Duodenal mucosa (tissue), 2 donors: ENCODE data around the gene LAMB1.
A peak's percentile ranks its signal among the peaks of the same experiment; 100 is the strongest.

Source experiments
- H3K27ac ChIP-seq: one replicate; pipeline ENCODE4 v1.7.0; 2013; ENCODE audit warnings: low read depth, low read length
- H3K27me3 ChIP-seq, 2 donors: one replicate each; pipeline ENCODE4 v1.7.0; 2013; ENCODE audit warnings: low read length in 2 of 2, control low read depth in 1 of 2; ENCODE audit not compliant: insufficient read depth in 2 of 2, control insufficient read depth in 1 of 2
- H3K36me3 ChIP-seq, 2 donors: one replicate each; pipeline ENCODE4 v1.7.0; 2013; ENCODE audit warnings: low read length in 2 of 2, control low read depth in 1 of 2; ENCODE audit not compliant: insufficient read depth in 2 of 2, control insufficient read depth in 1 of 2
- H3K4me1 ChIP-seq, 2 donors: one replicate each; pipeline ENCODE4 v1.7.0; 2013; ENCODE audit warnings: low read length in 2 of 2, control low read depth in 1 of 2; ENCODE audit not compliant: insufficient read depth in 2 of 2, control insufficient read depth in 1 of 2
- H3K4me3 ChIP-seq, 2 donors: one replicate each; pipeline ENCODE4 v1.7.0; 2013; ENCODE audit warnings: low read length in 2 of 2, low read depth in 1 of 2
- H3K9ac ChIP-seq, 2 donors: one replicate each; pipeline ENCODE4 v1.7.0; 2013; ENCODE audit warnings: low read length in 2 of 2, low read depth in 1 of 2
- H3K9me3 ChIP-seq, 2 donors: one replicate each; pipeline ENCODE4 v1.7.0; 2013; ENCODE audit warnings: low read length in 2 of 2, control low read depth in 1 of 2; ENCODE audit not compliant: control insufficient read depth in 1 of 2

Gene LAMB1

GRCh38 chr7:108002726-108003598 is at the start of gene LAMB1:
Gene LAMB1, minus strand, starts transcription at chr7:108003161. Its CDS starts 276 bp downstream, at chr7:108002885.
- peak within 1 kb of the TSS; percentile 62 for H3K27ac ChIP-seq
- peak within 1 kb of the TSS; percentile 86 to 87 for H3K4me3 ChIP-seq
- H3K4me1 ChIP-seq: peaks cover 52 to 60% of the 10 kb centered on the region in 2 donors
- H3K9me3 ChIP-seq: no peaks in the 10 kb centered on the region
- peaks cover 0 to 4% of the 10 kb centered on the region in 2 donors for H3K27me3 ChIP-seq
- H3K9ac ChIP-seq: peak within 1 kb of the TSS; percentile 67 to 87
- H3K36me3 ChIP-seq: no peaks in the 10 kb centered on the region

- no peak overlapping the region for H3K9ac ChIP-seq
- H3K9me3 ChIP-seq: no peaks in the 10 kb centered on the region
- H3K27me3 ChIP-seq: no peaks in the 10 kb centered on the region
- no peak overlapping the region for H3K27ac ChIP-seq
- no peaks in the 10 kb centered on the region for H3K36me3 ChIP-seq
- H3K4me3 ChIP-seq: no peak overlapping the region
- no peaks in the 10 kb centered on the region for H3K4me1 ChIP-seq
Observed at GRCh38 chr7:108051454-108051853, 48.5 kb upstream of the LAMB1 start.

- Histone ChIP-seq H3K4me1 (no peaks in the 10 kb centered on the region), H3K27ac (no peak overlapping the region), H3K27me3 (no peaks in the 10 kb centered on the region), H3K4me3 (no peak overlapping the region), H3K9ac (no peak overlapping the region), H3K36me3 (no peaks in the 10 kb centered on the region), H3K9me3 (no peaks in the 10 kb centered on the region)
Observed at GRCh38 chr7:108049962-108050361, 47.0 kb upstream of the LAMB1 start.

GRCh38 chr7:108048422-108048821 is 45.5 kb upstream of the LAMB1 start:
- no peaks in the 10 kb centered on the region for H3K27me3 ChIP-seq
- no peaks in the 10 kb centered on the region for H3K4me1 ChIP-seq
- H3K36me3 ChIP-seq: no peaks in the 10 kb centered on the region
- no peak overlapping the region for H3K9ac ChIP-seq
- H3K4me3 ChIP-seq: no peak overlapping the region
- H3K9me3 ChIP-seq: no peaks in the 10 kb centered on the region
- no peak overlapping the region for H3K27ac ChIP-seq

GRCh38 chr7:108046952-108047506 is 44.1 kb upstream of the LAMB1 start:
- no peaks in the 10 kb centered on the region for H3K36me3 ChIP-seq
- H3K4me1 ChIP-seq: no peaks in the 10 kb centered on the region
- H3K4me3 ChIP-seq: no peak overlapping the region
- H3K27me3 ChIP-seq: no peaks in the 10 kb centered on the region
- H3K9ac ChIP-seq: no peak overlapping the region
- no peak overlapping the region for H3K27ac ChIP-seq
- no peaks in the 10 kb centered on the region for H3K9me3 ChIP-seq

GRCh38 chr7:108045669-108046068 is 42.7 kb upstream of the LAMB1 start:
- no peaks in the 10 kb centered on the region for H3K27me3 ChIP-seq
- H3K36me3 ChIP-seq: no peaks in the 10 kb centered on the region
- no peaks in the 10 kb centered on the region for H3K9me3 ChIP-seq
- H3K9ac ChIP-seq: no peak overlapping the region
- H3K4me3 ChIP-seq: no peak overlapping the region
- H3K4me1 ChIP-seq: no peaks in the 10 kb centered on the region
- H3K27ac ChIP-seq: no peak overlapping the region

GRCh38 chr7:108045154-108045553 is 42.2 kb upstream of the LAMB1 start:
- Histone ChIP-seq H3K27me3 (no peaks in the 10 kb centered on the region), H3K4me1 (no peaks in the 10 kb centered on the region), H3K9me3 (no peaks in the 10 kb centered on the region), H3K36me3 (no peaks in the 10 kb centered on the region), H3K4me3 (no peak overlapping the region), H3K27ac (no peak overlapping the region), H3K9ac (no peak overlapping the region)

GRCh38 chr7:108044345-108044744 is 41.4 kb upstream of the LAMB1 start:
- Histone ChIP-seq H3K4me3 (no peak overlapping the region), H3K9ac (no peak overlapping the region), H3K4me1 (no peaks in the 10 kb centered on the region), H3K9me3 (no peaks in the 10 kb centered on the region), H3K27ac (no peak overlapping the region), H3K27me3 (no peaks in the 10 kb centered on the region), H3K36me3 (no peaks in the 10 kb centered on the region)

GRCh38 chr7:108038986-108039385 is 36.0 kb upstream of the LAMB1 start:
- no peak overlapping the region for H3K27ac ChIP-seq
- no peaks in the 10 kb centered on the region for H3K9me3 ChIP-seq
- no peak overlapping the region for H3K9ac ChIP-seq
- no peak overlapping the region for H3K4me3 ChIP-seq
- H3K36me3 ChIP-seq: no peaks in the 10 kb centered on the region
- no peaks in the 10 kb centered on the region for H3K4me1 ChIP-seq
- H3K27me3 ChIP-seq: no peaks in the 10 kb centered on the region

GRCh38 chr7:108037741-108038140 is 34.8 kb upstream of the LAMB1 start:
- no peak overlapping the region for H3K4me3 ChIP-seq
- no peak overlapping the region for H3K9ac ChIP-seq
- H3K9me3 ChIP-seq: no peaks in the 10 kb centered on the region
- no peaks in the 10 kb centered on the region for H3K4me1 ChIP-seq
- H3K27ac ChIP-seq: no peak overlapping the region
- H3K36me3 ChIP-seq: no peaks in the 10 kb centered on the region
- H3K27me3 ChIP-seq: no peaks in the 10 kb centered on the region
